Brain microvascular endothelial cell (primary cell): ENCODE measurements around the gene CKAP4.

Experiments used
- DNase-seq: peaks from one replicate; pipeline ENCODE4 v3.0.0-alpha.2; 2020
- H3K27ac ChIP-seq: fragments of 250-450 bp; sonication (Bioruptor Pico); 2 replicates; pipeline ENCODE4 v1.5.1; 2020; ENCODE audit warnings: mild to moderate bottlenecking, moderate library complexity
- H3K27me3 ChIP-seq: fragments of 250-450 bp; sonication (Bioruptor Pico); replicated peaks from 2 replicates; pipeline ENCODE4 v1.5.1; 2020; ENCODE audit warnings: mild to moderate bottlenecking
- H3K36me3 ChIP-seq: fragments of 250-450 bp; sonication (Bioruptor Pico); replicated peaks from 2 replicates; pipeline ENCODE4 v1.5.1; 2020; ENCODE audit warnings: mild to moderate bottlenecking
- H3K4me3 ChIP-seq: 2 replicates; pipeline ENCODE4 v1.5.1; 2011; ENCODE audit warnings: low read depth, mild to moderate bottlenecking, control low read depth, low read length, moderate library complexity
- in situ Hi-C: cut with HindIII; loops from 2 replicates; pipeline ENCODE4 v1.10.0; 2017; ENCODE audit warnings: low sequenced_read_pairs, low pct_ligation_motif_present
- TF ChIP-seq, protein P1 (sequence below): IDR thresholded peaks from 2 replicates; pipeline ENCODE4 v1.5.1; 2011; ENCODE audit warnings: low read depth, mild to moderate bottlenecking, moderate library complexity, low read length, control low read depth, inconsistent platforms; ENCODE audit errors: missing control alignments

Gene CKAP4

DNA sequence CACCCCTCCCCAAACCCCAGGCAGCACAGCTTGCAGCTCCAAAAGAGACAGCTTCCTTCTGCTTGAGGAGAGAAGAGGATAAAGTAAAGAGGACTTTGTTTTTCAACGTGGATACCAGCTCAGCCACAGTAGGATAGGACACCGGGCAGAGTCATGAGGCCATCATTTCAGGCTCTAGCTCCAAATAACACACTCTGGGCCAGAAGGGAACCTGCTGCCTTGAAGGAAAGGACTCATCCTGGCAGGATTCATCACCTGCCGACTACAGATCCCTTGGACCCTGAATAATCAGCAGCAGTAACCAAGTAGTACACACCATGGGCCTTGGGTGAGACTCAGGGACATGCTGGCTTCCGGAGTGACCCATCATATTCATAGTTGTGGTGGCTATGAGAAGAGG, 10.4 kb upstream of the CKAP4 start:
- no peaks in the 10 kb centered on the region for H3K36me3 ChIP-seq
- in situ Hi-C loops: no loop called here
- no peak overlapping the region for H3K27ac ChIP-seq
- no peaks in the 10 kb centered on the region for H3K27me3 ChIP-seq
- TF ChIP-seq, protein P1, sequence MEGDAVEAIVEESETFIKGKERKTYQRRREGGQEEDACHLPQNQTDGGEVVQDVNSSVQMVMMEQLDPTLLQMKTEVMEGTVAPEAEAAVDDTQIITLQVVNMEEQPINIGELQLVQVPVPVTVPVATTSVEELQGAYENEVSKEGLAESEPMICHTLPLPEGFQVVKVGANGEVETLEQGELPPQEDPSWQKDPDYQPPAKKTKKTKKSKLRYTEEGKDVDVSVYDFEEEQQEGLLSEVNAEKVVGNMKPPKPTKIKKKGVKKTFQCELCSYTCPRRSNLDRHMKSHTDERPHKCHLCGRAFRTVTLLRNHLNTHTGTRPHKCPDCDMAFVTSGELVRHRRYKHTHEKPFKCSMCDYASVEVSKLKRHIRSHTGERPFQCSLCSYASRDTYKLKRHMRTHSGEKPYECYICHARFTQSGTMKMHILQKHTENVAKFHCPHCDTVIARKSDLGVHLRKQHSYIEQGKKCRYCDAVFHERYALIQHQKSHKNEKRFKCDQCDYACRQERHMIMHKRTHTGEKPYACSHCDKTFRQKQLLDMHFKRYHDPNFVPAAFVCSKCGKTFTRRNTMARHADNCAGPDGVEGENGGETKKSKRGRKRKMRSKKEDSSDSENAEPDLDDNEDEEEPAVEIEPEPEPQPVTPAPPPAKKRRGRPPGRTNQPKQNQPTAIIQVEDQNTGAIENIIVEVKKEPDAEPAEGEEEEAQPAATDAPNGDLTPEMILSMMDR: no peak
- H3K4me3 ChIP-seq: no peak overlapping the region
- DNase-seq: no peak

DNA sequence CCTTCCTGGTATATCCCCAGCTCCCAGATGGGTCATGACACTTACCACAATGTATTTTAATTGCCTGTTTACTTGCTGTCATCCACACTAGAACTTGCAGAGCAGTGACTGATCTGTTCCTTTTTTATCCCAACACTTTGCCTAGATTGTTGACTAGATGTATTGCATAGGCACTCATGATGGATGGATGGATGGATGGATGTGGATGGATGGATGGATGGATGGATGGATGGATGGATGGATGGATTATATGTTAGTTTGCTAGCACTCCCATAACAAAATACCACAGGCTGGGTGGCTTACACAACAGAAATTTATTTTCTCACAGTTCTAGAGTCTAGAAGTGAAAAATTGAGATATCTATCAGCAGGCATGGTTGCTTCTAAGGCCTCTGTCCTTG, 8.7 kb upstream of the CKAP4 start:
- TF ChIP-seq, protein P1: no peak
- Histone ChIP-seq H3K27ac (no peak overlapping the region), H3K4me3 (no peak overlapping the region), H3K36me3 (no peaks in the 10 kb centered on the region), H3K27me3 (no peaks in the 10 kb centered on the region)
- DNase-seq: no peak
- in situ Hi-C loops: no loop called here

DNA sequence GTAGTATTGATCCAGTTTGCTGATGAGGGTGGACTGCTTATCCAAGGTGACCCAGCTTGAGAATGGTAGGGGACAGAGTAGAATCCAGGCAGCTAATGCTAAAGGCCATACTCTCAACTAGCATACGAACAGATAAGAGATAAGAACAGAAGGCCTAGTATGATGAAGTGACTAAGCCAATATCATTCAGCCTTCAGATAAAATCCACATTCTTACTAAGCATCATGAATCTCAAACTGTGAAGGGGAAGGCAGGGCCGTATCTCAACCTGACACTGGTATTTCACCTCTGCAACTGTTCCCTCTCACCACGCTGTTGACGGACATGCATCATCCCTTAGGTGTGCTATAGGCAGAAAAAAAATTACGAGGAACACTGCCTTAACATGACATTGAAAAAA, 8.1 kb upstream of the CKAP4 start:
- Histone ChIP-seq H3K27me3 (no peaks in the 10 kb centered on the region), H3K36me3 (no peaks in the 10 kb centered on the region), H3K4me3 (no peak overlapping the region), H3K27ac (no peak overlapping the region)
- no peak for DNase-seq
- in situ Hi-C loops: no loop called here
- TF ChIP-seq, protein P1: no peak

DNA sequence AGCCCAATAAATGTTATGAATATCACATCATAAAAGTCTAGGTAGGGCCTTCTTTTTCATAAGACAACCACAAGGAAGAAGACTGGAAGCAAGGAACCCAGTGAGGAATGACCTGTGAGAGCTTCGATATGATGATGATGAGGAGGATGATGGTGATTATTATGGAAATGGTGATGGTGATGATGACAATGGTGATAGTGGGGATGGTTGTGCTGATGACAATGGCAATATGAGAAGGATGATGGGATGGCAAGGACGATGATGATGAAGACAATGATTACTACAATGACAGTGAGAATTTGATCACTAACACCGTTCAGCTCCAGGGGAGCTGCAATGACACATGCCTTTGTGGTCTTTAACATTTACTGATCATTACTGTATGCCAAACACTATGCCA, 7.7 kb upstream of the CKAP4 start:
- Histone ChIP-seq H3K4me3 (no peak overlapping the region), H3K27me3 (no peaks in the 10 kb centered on the region), H3K27ac (no peak overlapping the region), H3K36me3 (no peaks in the 10 kb centered on the region)
- in situ Hi-C loops: no loop called here
- TF ChIP-seq, protein P1: no peak
- DNase-seq: no peak

DNA sequence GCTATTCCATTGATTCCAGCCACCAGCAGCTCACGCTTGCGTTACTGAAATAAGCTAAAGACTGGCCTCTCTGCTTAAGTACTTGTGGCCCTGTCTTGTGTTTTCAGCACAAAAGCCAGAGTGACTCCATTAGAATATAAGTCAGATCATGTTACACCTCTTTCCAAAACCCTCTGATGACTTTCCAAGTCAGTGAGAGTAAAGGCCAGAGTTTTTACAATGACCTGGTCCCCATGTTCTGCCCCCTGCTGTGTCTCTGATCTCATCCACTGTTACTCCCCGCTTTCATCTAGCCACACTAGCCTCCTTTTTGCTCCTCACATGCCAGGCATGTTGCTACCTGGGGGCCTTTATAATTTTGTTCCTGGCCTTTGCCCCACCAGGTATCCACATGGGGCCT, 6.9 kb upstream of the CKAP4 start:
- H3K27me3 ChIP-seq: no peaks in the 10 kb centered on the region
- in situ Hi-C loops: no loop called here
- no peak for DNase-seq
- no peak overlapping the region for H3K27ac ChIP-seq
- TF ChIP-seq, protein P1: no peak
- no peak overlapping the region for H3K4me3 ChIP-seq
- H3K36me3 ChIP-seq: no peaks in the 10 kb centered on the region

DNA sequence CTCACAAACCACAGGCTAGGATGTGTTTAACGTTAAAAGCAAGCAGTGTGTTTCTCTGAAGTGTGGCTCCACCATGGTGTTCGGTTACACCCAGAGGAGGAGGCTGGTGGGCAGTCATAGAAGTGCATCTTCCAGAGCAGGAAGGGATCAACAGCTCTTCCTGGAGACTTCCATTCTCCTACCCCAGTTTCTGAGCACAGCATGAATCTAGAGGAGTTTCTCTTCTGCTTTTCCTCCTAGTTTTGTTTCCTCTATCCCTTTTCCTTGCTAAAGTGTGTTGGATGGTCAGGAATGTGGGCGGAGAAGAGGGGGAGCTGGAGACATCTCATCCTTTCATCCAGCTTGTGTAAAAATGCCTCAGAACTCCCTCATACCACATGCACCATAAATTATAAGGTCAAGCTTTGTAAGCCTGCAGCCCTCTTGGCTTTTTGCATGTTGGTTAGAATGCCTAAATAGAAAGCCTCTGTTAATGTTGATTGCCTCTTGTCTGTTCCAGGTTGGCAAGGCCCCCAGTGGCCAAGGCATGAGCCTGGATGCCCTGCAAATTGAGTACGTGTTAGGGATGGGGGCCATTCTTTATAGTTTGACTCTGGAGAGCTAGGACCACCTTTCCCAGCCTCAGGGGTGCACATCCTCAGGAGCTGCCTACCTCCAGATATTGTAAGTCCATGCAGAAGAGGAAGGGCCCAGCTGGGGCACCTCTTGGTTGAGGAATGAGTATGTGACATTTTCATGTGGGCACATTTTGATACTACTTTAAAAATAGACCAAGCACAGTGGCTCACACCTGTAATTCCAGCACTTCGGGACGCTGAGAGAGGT, 4.0 kb upstream of the CKAP4 start:
- TF ChIP-seq, protein P1: peak; percentile 12
- no peaks in the 10 kb centered on the region for H3K36me3 ChIP-seq
- H3K27me3 ChIP-seq: no peaks in the 10 kb centered on the region
- no peak overlapping the region for H3K27ac ChIP-seq
- DNase-seq: no peak
- no peak overlapping the region for H3K4me3 ChIP-seq
- in situ Hi-C loops: no loop called here
